Right kidney (tissue), 1 donor: ENCODE measurements around the gene OGFOD2.

ENCODE experiments used
- DNase-seq: peaks from one replicate; pipeline ENCODE4 v3.0.0-alpha.2; 2016

The OGFOD2 gene

DNA sequence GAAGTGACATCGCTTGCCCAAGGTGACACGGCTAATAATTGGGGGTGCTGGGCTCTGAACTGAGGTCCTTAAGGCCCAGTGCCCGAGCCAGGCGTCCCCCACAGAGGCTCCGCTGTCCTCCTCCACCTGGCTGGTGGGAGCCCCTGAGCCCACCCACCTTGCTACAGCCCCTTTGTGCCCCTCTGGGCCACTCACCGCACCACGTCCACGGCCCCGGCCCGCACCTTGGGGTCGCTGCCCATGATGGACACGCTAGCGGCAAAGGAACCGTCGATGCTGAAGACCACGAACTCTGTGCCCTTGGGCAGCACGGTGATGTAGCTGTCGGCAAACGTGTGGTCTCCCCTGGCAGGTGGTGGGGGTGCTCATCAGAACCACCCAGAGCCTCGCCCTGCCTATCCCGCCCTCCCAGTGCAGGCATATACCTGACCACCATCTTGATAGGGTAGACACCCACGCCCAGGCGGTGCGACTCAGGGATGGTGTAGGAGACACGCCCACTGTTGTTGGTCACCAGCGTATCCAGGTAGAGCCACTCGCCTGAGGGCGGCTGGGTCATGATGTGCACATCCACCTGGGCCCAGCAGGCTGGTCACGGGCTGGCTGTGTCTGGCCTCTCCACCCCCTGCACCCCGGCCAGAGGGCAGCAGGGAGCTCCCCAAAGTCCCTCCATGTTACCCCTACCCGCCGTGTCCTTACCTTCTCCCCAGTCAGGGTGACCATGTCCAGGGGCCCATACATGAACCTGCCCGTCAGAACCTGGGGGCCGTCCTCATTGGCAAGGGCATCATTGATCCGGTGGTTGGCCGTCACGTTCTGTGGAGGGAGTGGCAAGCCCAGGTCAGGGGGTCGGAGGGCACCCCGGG, 12.3 kb downstream of the OGFOD2 start:
- DNase-seq, result no peak

GRCh38 chr12:122988036-122988435, 13.0 kb downstream of the OGFOD2 start:
- no peak for DNase-seq

DNA sequence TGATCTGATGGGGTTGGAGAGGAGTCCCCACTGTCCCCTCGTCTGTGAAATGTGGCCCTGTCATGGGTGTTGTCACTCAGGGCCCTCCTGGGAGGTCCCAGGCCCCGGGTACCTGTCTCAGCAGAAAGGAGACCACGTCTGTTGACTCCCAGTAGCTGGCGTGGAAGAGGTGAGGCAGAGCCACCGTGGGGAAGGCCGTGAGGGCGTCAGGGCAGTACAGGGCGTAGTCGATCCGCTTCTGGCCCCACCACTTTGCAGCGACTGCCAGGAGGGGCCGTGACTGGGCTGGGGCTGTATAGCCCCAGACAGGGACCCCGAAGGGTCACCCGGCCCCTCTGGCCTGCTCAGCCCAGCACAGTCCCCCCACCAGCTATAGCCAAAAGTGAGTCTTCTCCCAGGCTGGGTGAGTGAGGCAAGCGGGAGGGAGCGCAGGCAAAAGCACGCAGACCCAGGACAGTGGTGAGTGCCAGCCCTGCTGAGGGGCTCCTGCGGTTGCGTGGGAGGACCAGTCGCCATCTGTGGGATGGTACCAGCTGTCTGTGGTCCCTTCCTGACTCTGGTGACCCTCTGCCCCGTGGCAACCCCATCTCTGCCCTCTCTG, 13.7 kb downstream of the OGFOD2 start:
- DNase-seq, result no peak

- no peak for DNase-seq
Observed at GRCh38 chr12:122989225-122989839, 14.3 kb downstream of the OGFOD2 start.

DNA sequence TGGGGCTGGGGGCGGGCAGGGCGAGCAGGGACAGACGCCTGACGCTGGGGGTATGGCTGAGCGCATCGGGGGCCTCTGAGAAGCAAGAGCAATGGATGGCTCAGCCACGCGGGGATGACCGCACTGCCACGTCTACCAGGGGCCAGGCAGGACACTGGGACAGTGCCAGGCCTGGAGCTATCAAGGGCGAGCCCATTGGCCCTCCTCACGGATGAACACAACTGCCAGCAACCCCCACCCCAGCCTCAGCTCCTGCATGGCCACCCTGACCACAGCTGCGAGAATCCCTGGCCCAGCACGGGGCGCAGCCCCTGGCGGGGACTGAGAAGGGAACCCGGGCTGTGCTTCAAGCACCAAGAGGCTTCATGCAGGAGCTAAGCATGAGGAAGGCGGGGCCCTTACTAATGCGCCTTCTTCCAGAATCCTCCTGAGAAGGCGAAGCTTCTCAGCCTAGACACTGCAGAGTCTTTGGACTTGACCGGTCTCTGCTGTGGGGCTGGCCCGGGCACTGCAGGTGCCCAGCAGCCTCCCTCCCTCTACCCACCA, 14.9 kb downstream of the OGFOD2 start:
- DNase-seq, result no peak

GRCh38 chr12:122990561-122990960, 15.5 kb downstream of the OGFOD2 start:
- no peak for DNase-seq

DNA sequence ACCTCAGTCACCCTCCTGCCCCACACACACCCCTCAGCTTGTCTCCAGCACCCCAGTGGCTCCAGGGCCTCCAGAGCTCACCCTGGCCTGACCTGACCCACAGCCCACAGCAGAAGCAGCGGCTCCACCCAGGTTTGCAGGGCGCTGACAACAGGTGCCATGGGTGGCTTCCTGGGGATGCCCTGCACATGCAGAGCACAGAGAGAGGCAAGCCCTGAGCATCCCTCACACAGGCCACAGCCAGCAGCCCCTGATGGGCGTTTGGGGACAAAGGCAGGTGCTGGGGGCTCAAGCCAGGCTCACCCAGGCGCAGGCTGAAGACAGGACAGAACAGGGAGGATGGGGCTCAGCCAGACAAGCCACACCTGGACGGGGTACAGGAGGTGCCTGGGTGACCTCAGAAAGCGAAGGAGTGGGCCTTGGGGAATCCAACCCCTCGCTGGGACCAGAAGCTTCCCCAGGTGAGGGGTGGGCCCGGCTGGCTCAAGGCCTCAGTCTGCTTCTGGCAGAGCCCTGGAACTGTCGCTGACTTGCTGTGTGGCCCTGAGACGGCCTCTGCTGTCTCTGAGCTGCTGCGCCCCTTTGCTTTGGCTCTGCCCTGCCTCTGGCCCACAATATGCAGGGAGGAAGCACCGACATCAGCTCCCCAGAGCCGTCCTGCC, 16.0 kb downstream of the OGFOD2 start:
- DNase-seq, result no peak

DNA sequence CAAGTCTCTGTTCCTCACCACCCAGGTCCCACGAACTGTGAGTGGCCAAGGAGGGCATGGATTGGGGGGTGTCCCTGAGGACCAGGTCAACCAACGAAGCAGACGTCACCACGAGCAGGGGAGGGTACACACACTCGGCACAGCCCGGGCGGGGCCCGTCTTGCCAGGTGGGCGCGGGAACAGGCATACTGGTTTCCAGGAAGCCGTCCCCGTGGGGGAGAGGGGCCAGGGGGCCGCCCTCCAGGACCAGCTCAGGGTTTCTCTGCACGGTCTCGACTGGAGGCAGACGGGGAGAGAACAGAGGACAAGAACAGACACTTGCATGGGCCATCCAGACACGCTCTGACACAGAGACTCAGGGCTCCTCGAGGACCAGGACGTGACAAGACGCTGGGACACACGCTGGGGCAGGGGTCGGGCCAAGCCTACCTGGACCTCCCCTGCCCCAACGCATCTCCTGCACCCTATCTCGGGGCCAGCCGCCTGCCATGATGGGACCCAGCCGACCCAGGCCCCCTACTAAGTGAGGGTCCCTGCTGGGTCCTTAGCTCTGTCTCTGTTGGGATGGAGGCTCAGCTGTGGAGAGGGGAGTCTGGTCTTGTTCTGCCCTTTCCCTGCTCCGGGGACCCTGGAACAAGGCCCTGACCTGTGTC, 16.7 kb downstream of the OGFOD2 start:
- no peak for DNase-seq

DNA sequence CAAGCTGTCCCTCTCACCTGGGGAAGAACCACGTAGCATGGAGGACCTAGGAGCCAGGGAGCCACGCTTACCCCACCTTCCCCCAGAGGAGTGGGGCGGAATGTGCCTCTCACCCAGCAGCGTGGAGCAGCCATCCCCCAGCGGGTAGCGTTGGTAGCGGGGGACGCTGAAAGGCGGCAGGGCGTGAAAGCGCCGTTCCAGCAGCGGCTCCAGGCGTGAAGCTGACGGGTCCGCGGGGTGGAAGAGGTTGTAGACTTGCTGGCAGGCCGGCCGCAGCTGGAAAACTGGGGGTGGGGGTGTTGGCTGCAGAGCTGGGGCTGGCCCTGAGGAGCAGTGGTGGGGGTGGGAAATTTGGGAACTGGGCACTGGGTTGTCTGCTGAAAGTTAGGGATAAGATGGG, 17.3 kb downstream of the OGFOD2 start:
- DNase-seq, result no peak

GRCh38 chr12:122994140-122994675, 19.2 kb downstream of the OGFOD2 start:
- no peak for DNase-seq

DNA sequence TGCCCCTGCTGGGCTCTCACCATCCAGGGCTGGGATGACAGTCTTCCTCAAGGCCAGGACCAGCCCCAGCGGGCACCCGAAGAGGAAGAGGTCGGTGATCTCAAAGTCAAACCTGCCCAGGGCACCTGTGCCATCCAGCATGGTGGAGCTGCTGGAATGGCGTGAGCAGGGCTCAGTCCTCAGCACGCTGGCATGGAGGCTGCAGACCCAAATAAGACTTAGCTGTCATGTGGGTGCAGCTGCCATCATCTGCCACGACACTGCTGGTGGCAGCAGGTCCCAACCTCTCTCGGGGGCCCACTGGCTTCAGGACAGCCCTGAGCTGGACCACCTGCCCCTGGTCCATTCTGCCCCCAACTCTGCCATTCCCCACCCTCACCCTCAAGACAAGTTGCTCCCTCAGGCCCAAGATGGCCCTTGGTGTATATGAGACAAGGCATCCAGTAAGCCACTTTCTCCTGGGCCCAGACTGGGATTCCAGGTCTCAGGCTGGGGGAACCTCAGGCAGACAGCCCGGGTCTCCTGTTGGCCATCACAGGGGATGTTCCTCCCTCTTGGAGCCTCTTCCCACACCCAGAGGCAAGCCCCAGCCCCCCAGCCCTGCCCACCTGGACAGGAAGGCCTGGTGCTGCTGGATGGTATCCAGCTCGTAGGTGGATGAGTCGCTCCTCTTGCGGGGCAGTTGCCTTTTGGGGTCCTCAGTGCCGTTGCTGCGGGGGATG, 19.9 kb downstream of the OGFOD2 start:
- DNase-seq, result no peak

DNA sequence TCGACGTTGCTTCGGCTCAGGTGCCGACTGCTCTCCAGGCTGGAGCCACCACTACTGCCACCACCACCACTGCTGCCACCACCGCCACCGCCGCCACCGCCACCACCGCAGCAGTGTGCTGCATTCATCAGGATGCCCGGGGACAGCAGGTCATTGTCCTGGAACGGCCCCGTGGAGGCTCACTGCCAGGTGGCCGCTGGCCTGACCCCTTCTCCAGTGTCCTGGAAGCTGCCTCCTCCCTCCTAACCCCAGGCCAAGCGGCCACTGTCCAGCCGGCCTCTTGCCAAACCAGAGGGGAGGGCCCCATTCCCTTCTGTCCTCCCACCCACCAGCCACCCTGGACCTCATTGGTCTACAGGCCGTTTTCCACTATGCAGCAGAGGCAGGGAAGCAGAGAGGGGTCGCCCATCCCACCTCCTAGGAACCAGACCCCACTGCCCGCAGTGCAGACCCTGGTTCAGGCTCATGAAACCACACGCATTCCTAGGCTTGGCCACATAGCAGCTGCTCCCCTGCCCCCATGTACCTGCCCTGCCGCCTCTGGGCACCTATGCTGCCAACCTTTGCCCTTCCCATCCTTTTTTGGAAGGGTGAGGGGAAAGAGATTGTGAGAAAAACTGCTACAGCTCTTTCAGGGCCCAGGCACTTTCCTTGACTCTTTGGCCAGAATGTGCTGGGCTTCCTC, 20.6 kb downstream of the OGFOD2 start:
- no peak for DNase-seq

GRCh38 chr12:122996188-122996601, 21.2 kb downstream of the OGFOD2 start:
- DNase-seq, result no peak

DNA sequence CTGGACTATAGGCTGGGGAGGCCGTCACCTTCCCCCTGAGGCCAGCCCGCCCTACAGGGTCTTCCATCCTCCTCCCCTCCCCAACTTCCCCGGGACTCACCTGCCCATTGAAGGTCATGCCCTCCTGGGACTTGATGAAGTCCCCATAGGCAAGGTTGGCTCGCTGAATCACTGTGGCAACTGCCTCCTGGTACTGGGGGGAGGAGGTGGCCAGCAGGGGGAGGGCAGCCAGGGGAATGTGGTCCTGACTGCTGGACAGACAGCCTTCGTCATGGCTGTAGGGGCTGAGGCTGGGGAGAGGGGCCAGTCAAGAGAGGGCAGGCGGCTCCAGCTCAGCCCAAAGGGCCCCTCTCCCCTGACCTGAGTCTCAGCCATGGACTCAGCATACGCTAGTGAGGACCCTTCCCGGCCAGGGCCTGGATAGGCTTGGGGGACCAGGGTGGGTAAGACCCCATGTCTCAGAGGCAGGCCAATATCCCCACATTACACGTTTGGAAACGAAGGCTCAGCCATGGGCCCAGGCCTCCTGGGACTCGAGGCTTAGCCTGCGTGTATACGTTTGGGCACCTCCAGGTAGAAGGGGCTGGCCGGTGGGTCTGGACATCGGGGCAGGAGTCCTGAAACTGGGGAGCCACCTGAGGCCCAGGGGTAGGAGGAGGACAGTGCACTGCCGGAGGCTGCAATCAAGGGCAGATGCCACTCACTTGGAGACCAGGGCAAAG, 21.7 kb downstream of the OGFOD2 start:
- no peak for DNase-seq

- DNase-seq, result no peak
Observed at GRCh38 chr12:122997343-122998250, 22.6 kb downstream of the OGFOD2 start.

- no peak for DNase-seq
Observed at GRCh38 chr12:122998316-122998715, 23.3 kb downstream of the OGFOD2 start.

DNA sequence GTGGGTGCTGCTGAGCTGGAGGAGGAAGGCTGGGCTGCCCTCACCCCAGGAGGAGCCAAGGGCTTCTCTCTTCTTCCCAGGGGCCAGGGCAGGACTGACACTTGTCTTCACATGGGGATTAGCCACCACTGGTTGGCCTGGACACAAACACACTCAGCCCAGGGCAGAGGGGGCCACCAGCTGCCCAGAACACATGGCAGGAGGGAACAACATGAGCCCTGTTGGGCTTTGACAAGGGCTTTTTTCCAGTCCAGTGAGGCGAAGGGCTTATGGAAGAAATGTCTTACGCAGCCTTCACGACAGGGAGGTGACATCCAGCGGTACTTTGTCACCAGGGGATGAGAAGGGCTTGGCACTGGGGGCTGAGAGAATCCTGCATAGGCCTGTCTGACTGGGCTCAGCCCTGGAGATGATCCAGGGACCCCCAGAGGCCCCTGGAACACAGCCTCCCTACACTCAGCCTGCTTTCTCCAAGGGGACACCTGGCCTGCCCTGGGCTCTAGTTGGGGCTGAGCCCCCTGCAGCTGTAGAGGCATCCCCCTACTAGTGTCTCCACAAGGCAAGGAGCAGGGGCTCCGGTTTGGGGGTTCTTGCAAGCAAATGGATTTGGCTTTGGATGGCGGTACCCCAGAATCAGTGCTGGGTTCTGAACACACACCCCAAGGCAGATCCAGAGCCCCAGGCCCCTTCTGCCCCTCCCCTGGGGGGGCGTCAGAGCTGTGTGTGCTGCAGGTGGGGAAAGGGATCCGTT, 24.3 kb downstream of the OGFOD2 start:
- no peak for DNase-seq

- DNase-seq, result no peak
Observed at GRCh38 chr12:122999986-123000420, 25.0 kb downstream of the OGFOD2 start.
